Central memory CD4-positive, alpha-beta T cell (primary cell): ENCODE measurements around the gene RASA3.
A peak's percentile ranks its signal among the peaks of the same experiment; 100 is the strongest.

ENCODE experiments used
- DNase-seq: peaks from one replicate; pipeline ENCODE4 v3.0.0; 2022

The RASA3 gene

GRCh38 chr13:114064450-114065140 is 67.8 kb downstream of the RASA3 start:
- no peak for DNase-seq

GRCh38 chr13:114063545-114064449 is 68.6 kb downstream of the RASA3 start:
- DNase-seq: no peak

DNA sequence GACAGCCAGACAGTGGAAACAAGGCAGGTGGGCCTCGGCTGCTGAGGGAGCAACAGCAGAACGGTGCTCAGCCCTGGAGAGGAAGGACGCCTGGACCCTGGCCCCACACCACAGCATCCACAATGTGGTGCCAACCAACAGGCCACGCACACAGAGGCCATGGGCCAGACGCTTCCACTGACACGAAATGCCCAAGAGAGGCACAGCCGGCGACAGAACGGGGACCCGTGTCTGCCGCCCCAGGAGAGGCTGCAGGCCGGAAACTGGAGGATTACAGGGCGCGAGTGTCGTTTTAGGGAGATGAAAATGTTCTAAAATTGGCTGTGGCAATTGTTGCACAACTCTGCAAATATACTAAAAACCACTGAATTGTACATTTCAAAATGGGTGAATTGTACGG is 69.7 kb downstream of the RASA3 start:
- DNase-seq: no peak

GRCh38 chr13:114062341-114062740 is 70.1 kb downstream of the RASA3 start:
- DNase-seq: no peak

GRCh38 chr13:114061744-114062143 is 70.7 kb downstream of the RASA3 start:
- no peak for DNase-seq

GRCh38 chr13:114061047-114061446 is 71.4 kb downstream of the RASA3 start:
- DNase-seq: no peak

- no peak for DNase-seq
Observed at GRCh38 chr13:114059946-114060860, 72.2 kb downstream of the RASA3 start.

DNA sequence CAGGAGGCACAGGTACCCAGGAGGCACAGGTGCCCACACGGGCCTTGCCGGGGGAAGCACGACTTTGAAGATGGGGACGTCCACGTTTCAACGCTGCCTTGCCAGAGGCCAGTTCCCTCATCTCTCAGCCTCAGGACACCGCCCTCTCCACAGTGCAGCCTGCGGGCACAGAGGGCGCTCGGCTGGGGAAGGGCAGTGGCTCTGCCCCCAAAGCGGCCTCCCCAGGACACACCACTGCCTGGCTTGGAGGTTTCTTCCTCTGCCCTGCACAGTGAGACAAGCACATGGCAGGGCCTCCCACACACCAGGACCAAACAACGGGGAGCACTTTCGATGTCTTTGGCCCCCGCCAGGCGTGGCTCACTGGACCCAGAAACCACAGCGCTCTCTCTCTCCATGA is 73.0 kb downstream of the RASA3 start:
- no peak for DNase-seq

GRCh38 chr13:114058051-114058867 is 74.2 kb downstream of the RASA3 start:
- no peak for DNase-seq

- DNase-seq: no peak
Observed at GRCh38 chr13:114057166-114058050, 75.0 kb downstream of the RASA3 start.

DNA sequence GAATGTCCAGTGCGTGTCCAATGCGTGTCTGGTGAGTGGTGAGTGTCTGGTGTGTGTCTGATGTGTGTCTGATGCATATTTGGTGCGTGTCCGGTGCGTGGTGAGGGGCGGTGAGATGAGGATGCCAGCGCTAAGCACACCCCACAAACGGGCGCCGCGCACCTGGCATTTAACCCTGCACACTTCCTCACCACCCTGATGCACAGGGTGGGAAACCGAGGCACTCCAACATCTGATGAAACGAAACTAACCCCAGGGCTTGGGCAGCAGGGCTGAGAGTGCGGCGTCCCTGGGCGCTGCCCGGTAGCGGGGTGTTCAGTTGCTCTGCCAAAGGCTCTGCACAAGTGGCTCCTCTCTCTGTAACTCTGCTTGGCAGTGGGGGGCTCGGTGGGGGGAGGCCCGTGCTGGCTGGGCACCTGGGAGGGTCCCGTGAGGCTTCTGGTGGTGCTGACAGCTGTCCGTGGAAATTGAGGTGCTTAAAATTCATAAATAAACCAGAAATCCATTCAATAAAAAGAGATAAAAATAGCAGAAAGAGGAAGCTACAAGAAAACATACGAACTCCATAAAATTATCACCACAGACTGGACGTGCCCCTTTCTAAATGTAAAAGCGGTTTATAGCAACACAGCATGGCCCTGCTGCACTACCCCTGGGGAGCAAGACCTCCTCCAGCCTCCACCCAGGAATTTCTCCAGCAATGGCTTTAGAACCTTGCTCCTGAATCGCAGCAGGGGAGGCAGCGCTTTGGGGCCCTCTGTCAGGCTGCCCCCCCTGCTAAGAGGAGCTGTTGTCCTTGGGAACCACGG is 76.0 kb downstream of the RASA3 start:
- DNase-seq: no peak

DNA sequence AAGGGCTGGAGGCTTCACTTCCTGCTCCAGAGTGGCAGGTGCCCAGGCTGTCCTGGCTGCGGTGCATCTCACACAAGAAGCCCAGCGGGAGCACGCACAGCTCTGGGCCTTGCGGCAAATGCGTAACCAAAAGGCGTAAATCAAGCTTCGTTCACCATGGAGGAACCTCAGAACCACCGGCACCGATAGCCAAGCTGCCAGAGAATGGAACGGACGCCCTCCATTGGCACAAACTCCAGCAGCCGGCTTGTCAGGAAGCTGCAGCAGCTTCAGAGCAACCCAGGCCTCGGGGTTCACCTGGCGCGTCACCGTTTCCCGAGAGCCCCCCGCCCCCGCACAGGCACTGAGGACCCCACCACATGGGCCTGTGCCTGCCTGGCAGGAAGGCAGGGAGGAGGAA is 76.7 kb downstream of the RASA3 start:
- DNase-seq: no peak

DNA sequence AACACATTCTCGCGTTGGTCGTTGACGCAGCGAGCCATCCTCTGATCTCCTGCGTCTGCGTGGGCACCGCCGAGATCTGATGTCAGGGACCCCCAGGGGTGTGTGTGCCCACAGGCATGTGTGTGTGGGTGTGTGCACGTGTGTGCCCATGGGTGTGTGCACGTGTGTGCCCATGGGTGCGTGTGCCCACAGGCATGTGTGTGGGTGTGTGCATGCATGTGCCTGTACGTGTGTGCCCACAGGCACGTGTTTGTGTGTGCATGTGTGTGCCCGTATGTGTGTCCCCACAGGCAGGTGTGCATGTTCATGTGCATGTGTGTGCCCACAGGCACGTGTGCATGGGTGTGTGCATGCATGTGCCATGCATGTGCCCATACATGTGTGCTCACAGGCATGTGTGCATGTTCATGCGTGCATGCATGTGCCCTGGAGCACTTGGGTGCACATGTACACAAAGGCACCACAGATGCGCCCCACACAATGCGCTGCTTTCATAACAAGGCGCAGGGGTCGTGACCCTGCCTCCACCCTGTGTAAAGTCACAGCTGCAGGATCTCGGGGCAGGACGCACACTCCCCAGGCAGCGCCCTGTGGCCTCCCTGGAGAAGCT is 77.5 kb downstream of the RASA3 start:
- DNase-seq: no peak

DNA sequence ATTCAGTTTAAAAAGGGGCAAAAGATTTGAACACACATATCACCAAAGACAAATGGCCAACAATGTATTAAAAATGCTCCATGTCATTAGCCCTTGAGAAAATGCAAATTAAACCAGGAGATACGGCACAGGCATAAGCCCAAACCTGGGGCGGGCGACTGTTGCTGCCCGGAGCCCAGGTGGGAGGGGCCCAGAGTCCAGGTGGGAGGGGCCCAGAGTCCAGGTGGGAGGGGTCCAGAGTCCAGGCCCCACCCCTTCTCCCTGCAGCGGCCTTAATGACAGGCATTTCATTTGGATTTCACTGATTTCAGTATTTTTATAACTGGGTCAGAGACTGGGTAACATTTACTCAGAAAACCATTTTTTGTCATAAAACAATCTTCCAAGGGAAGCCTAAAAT is 78.2 kb downstream of the RASA3 start:
- DNase-seq: no peak

GRCh38 chr13:114053026-114053425 is 79.4 kb downstream of the RASA3 start:
- no peak for DNase-seq

GRCh38 chr13:114050536-114051450 is 81.6 kb downstream of the RASA3 start:
- no peak for DNase-seq

- DNase-seq: no peak
Observed at GRCh38 chr13:114049626-114050101, 82.8 kb downstream of the RASA3 start.

- peak; percentile 36 for DNase-seq
Observed at GRCh38 chr13:114049026-114049425, 83.4 kb downstream of the RASA3 start.
